SK-N-MC (cell line): ENCODE results near the gene RPH3AL.

Source experiments
- EZH2 ChIP-seq: fragments of 200-600 bp; sonication (generic); IDR thresholded peaks from one replicate; pipeline ENCODE4 v1.6.1; 2017; ENCODE audit warnings: antibody characterized with exemption
- POLR2AphosphoS5 ChIP-seq: IDR thresholded peaks from 2 replicates; pipeline ENCODE4 v1.6.1; 2012; ENCODE audit warnings: mild to moderate bottlenecking, low read depth, low read length, borderline replicate concordance

DNA sequence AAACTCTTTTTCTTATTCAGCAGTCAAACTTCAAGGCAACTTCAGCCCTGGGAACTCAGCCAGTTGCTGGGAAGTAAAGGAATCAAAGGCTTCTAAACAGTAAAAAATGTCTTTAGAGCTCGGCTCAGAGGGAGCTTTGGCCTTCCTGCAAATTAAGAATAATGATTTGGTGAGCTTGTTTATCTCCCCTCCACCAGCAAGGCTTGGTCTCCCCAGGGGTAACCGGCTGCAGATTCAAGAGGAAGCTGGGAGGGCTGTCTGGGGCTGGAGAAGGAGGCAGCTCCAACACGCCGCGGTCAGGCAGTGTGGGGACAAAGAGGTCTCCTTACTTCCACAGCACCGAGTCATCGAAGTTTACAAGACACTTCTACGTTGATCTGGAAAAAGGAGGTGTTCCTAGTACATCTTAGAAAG is 153.4 kb downstream of the RPH3AL start:
- TF ChIP-seq EZH2 (no peak), POLR2AphosphoS5 (no peak)
